NCI-H446 treated with DMSO at 0.1 percent for 48 hours (cell line): ENCODE data around the gene ZEB1.
A peak's percentile ranks its signal among the peaks of the same experiment; 100 is the strongest.

Experiments
- DNase-seq: peaks from one replicate; lab custom pipeline; 2025; lab: John Stamatoyannopoulos, UW

Gene ZEB1

GRCh38 chr10:31318854-31319601 is at the start of gene ZEB1:
Gene ZEB1 (plus strand): TSS chr10:31319216. CDS start chr10:31319235, 19 bp downstream.
- DNase-seq = peak; percentile 86

- DNase-seq = no peak
Measured at GRCh38 chr10:31270954-31271353, 48.1 kb upstream of the ZEB1 start.

DNA sequence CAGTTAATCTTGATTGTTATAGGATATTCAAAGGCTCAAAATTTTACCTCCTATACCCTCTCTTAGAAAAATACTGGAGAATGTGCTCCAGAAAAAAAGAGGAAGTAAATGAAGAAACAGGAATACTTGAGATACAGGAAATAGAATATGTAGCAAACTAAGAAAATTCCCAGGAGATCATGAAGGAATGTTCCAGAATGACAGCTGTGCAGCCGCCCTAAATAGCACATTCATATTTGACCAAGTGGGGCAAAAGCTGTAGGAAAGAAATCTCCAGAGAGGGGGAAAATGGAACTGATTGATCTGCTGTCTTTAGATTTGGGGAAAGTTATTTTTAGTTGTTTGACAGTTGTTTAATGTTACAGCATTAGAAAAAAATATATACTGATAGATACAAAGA is 46.2 kb upstream of the ZEB1 start:
- DNase-seq = no peak

DNA sequence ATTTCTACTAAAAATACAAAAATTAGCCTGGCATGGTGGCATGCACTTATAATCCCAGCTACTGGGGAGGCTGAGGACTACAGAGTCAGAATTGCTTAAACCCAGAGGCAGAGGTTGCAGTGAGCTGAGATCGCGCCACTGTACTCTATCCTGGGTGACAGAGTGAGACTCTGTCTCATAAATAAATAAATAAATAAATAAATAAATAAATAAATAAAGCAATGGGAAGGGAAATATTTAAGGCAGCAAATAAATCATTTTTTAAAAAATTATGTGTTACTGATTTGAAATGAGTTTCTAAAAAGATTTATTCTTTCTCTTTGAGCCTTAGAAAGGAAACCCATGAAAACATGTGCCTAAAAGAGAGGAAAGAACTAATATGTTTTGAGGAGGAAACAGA is 45.2 kb upstream of the ZEB1 start:
- DNase-seq = no peak

DNA sequence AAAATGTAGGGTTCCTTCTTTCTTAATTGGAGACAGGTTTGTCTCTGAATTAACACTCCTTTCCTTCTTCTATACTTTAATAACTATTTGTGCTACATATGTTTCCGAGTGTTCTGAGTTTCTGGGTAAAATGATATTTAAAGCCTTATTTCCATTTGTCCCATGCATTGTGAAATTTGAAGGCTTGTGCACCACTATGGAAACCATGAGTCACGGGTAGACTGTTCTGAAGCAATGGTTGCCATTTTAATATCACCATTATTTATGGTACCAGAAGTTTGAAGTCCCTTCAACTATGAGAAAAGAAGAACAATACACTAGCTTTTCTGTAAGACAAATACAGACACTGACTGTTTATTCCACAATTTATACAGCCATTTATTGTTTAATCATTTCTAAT is 44.7 kb upstream of the ZEB1 start:
- no peak for DNase-seq

- DNase-seq = no peak
Measured at GRCh38 chr10:31278279-31278941, 40.6 kb upstream of the ZEB1 start.

- no peak for DNase-seq
Measured at GRCh38 chr10:31280972-31281371, 38.0 kb upstream of the ZEB1 start.

GRCh38 chr10:31288001-31288400 is 31.0 kb upstream of the ZEB1 start:
- no peak for DNase-seq

DNA sequence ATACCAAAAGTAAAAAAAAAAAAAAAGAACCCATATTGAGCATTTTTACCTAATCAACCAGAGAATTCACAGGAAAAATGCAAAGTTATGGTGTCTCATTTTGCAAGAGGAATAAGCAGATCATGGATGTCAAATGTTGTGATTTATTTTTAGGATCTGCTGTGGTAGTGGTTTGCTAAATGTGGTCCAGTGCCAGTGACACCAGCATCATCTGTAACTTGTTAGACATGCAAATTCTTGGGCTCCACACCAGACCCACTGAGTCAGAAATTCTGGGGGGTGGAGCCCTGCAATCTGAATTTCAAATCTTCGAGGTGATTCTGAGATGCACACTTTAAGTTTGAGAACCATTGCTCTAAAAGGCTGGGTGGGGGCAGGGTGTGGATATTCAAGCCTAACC is 30.1 kb upstream of the ZEB1 start:
- DNase-seq = no peak

DNA sequence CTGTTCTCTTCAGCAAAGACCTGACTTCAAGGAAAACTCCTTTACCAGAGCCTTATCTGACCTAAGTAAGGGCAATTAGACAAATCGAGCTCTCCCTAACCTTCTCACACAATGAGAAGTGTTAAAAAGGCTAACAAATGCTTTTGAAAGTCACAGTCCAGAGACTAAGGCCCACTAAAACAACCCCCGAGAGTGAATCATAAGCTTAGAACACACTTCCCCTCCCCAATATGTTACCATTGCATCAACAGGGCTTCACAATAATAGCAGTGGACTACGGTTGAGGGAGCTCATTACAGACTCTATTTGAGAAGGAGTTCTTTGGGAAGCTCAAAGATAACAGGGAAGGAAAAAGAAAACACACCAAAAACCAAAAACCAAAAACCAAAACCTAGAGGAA is 28.6 kb upstream of the ZEB1 start:
- no peak for DNase-seq

DNA sequence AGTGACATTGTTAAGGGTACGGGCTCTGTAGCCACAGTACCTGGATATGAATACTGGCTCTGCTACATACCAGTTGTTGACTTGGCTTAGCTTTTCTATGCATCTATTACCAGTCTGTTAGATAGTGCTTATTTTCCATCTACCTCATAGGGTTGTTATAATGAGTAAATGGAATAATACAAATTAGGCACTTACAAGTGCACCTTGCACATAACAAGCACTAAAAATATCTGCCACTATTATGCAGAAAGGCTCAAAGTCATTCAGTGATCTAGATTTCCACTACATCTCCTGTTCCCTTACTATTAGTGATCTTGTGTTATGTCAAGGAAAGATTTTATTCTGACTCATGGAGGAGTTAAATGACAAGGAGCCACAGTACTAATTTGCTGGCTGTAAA is 27.9 kb upstream of the ZEB1 start:
- no peak for DNase-seq

DNA sequence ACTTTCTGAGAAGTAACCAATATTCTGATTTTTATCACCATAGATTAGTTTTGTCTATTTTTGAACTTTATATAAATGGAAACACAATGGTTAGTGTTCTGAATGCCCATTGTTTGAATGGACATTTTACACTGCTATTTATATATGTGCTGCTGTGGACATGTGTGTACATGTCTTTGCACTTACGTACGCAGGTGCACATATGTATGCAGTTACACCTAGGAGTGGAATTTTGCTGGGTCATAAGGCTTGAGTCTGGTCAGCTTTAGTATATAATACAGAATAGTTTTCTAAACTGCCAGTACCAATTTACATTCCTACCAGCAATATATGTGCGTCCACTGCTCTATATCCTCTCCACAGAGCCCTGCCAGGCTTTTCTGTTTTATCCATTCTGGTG is 24.5 kb upstream of the ZEB1 start:
- DNase-seq = no peak

GRCh38 chr10:31296754-31297153 is 22.3 kb upstream of the ZEB1 start:
- DNase-seq = no peak

GRCh38 chr10:31299119-31299518 is 19.9 kb upstream of the ZEB1 start:
- no peak for DNase-seq

DNA sequence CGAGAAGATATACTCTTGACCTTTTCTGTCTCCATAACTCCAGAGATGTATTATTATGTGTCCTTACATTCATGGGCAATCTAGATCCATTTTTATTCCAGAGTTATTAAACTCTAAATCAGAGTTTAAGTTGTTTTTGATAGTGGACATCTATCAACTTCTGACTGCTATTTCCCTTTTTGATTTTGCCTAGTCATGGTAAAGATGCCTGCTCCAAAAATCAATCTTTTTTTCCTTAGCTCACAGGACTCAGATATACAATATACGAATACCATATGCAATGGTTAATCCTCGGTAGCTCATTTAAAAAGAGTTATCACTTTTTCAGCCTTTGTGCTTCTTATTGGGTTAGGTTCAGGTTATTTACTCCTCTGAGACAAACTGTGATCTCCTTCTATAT is 15.8 kb upstream of the ZEB1 start:
- DNase-seq = no peak

- no peak for DNase-seq
Measured at GRCh38 chr10:31304291-31304970, 14.6 kb upstream of the ZEB1 start.

- no peak for DNase-seq
Measured at GRCh38 chr10:31313396-31313795, 5.6 kb upstream of the ZEB1 start.

DNA sequence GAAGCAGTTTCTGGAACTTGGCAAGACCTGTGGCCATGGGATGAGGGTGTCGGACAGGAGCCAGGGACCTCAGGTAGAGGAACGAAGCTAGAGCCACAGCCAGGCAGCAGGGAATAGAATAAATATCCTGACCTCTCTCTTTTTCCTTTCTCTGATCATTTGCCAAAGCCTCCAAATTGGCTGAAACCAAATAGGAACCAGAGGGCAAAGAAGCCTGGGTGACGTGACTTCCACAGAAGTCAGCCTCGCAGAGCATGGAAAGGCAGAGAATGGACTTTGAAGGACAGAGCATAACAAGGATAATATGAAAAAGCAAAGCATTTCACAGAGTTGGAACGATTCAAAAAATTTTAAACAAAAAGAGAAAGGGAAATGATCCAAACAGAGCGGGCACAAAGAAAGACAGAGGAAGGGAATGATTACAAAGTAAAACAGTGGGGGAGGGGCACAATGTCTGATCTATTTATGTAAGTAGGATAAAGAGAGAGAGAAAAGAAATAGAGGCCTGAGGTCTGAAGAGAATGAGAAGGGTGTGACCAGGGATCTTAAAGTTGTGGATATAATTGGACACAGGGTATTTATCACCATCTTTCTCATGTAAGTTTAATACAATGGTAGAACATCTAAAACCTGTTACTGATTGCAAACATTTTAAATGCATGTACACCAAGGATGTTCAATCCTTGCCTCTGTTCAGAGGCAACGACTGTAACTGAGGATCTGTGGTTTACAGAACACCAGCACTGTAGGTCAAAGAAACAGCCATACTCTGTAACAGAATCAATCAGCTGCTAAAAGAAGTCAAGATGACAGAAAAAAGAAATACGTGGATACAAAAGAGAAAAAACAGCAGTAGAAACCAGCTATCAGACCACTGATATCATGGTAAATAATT is 4.5 kb upstream of the ZEB1 start:
- DNase-seq = no peak

GRCh38 chr10:31315453-31315852 is 3.6 kb upstream of the ZEB1 start:
- no peak for DNase-seq

GRCh38 chr10:31317171-31317570 is 1.8 kb upstream of the ZEB1 start:
- DNase-seq = no peak

DNA sequence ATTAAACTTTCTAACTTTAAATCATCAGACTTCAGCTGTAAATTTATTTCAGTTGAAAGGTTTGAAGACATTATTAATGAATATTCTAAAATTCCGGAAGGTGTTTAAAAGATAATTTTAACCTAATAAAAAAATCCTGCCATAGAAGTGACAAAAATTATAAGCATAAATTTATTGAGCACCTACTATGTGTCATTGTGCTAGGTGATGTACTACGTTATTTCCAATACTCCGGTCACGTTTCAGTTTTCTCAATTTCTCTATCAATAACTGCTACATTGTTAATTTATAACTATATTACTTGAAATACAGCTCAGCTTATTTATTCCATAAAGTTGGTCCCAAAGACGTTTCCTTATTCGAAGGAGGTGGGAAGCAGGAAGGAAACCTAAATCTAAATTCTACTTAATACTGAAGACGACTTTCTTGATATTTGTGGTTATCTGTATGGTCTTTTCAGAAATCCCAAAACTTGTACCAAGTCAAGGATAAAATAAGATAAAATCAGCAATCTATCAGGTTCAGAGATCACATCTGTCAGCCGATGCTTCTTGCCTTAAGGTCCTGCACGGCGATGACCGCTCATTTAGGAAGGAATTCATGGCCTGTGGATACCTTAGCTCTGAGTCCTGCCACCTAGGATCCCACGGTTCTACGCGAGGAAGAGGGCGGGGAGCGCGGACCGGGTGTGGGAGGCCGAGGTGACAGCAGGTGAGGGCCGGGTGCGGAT is 1.2 kb upstream of the ZEB1 start:
- no peak for DNase-seq
